Stimulated activated CD4-positive, alpha-beta T cell treated with anti-CD3 and anti-CD28 coated beads, Interleukin-1b, Interleukin-23, amount 100 ng/mL, for 24 hours (primary cell): ENCODE results near the gene KATNB1.
"Not testable (repeated sequence)": the region's sequence is repeated elsewhere in the genome, so short reads cannot be mapped to it uniquely, and the experiment has no call there.

Experiments
- DNase-seq, 4 experiments: peaks; one replicate each; pipeline ENCODE4 v3.0.0-alpha.2; 2020; ENCODE audit warnings: low read depth in 4 of 4, low spot score in 1 of 4

KATNB1 gene

DNA sequence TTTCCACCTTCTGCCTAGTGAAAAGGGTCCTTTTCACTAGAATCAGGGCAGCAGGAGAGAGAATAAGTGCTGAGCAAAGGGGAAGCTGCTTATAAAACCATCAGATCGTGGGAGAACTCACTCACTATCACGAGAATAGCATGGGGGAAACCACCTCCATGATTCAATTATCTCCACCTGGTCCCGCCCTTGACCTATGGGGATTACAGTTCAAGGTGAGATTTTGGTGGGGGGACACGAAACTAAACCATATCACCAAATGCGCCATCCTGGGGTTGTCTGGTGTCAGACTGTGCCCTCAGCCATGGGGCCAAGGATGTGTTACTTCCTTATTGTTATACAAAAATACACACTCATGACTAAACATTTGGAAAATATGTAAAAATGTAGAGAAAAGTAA is 10.4 kb upstream of the KATNB1 start:
- no peak for DNase-seq

DNA sequence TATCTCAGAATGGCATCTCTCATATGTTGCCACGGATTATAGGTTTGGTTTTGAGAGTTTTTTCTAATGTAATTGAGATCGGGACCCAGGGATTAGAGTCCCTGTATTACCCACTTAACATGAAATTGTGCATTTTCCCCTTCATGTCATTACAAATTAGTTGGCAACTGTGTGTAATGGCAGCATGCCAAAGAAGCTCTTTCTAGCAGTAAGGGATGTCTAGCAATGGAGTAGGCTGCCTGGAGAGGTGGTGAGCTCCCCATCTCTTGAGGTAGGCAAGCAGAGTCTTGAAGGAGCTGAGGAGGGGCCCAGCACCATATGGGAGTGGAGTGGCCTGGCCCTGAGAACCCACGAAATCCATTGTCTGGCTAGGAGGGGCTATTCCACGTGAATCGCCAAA is 10.0 kb upstream of the KATNB1 start:
- DNase-seq = no peak

DNA sequence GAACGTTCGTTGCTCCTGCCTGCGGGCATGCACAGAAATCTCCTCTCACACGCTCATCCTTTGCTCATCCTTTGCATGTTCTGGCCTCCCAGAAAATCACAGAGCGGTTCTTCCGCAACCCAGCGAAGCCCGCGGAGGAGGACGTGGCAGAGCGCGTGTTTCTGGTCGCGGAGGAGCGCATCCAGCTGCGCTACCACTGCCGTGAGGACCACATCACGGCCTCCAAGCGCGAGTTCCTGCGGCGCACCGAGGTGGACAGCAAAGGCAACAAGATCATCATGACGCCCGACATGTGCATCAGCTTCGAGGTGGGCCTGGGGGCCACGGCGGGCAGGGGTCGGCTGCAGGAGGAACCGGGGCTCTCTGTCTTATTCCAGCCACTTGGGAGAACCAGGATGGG is 9.6 kb upstream of the KATNB1 start:
- no peak for DNase-seq

DNA sequence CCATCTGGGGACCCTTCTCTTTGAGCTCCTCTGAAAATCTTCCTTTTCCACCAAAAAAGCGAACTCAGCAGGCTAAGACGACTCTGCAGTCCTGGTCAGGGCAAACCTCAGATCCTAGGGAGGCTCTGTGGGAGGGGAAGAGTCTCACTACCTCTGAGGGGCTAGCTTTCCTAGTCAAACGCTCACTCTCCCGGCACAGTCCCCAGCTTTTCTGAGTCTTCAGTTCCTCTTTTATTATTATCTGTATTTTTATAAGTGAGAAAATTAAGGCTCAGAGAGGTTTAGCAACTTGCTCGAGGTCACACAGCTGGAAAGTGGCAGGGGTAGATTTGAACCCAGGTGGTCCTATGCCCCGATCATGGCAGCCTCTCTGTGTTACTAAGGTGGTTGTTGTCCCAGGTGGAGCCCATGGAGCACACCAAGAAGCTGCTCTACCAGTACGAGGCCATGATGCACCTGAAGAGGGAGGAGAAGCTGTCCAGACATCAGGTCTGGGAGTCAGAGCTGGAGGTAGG is 9.1 kb upstream of the KATNB1 start:
- no peak for DNase-seq

DNA sequence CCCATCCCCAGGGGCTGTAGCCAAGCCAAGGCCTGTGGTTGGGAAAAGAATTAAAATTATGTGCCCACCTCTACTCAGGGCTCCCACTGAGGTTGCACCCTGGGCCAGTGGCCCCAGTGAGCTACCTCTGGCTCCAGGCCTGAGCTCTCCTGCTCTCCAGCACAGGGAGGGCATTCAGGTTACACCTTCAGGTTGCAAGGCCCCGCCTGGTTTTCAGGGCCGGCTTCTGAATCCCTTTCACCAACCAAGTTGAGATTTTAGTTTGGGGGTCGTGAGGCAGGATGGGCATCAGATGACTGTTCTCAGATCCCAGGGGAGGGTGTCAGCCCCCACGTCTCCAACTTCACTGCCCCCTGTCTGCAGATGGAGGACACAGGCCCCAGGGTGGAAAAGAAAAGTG is 8.0 kb upstream of the KATNB1 start:
- no peak for DNase-seq

DNA sequence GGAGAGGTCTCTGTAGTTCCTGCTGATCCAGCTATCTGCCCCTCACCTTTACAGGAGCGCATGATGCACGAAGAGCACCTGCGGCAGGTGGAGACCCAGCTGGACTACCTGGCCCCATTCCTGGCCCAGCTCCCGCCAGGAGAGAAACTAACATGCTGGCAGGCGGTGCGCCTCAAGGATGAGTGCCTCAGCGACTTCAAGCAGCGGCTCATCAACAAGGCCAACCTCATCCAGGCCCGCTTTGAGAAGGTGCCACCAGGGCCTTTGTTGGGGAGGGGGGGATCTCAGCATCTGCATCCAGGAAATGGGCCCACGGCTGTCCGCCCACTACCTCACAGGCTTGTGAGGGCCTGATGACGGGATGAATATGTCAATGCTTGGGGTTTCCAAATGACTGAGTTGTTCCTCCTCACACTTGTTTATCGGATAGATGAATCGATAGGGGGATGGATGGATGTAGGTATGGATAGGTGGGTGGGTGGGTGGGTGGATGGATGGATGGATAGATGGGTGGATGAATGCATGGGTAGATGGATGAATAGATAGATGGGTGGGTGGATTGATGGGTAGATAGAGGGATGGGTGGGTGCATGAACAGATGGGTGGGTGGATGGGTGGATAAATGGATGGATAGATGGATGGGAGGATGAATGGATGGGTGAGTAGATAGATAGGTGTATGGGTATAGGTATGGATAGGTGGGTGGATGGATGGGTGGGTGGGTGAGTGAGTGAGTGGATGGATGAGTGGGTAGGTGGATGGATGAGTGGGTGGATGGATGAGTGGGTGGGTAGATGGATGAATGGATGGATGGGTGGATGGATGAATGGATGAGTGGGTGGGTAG is 7.0 kb upstream of the KATNB1 start:
- no peak for DNase-seq

DNA sequence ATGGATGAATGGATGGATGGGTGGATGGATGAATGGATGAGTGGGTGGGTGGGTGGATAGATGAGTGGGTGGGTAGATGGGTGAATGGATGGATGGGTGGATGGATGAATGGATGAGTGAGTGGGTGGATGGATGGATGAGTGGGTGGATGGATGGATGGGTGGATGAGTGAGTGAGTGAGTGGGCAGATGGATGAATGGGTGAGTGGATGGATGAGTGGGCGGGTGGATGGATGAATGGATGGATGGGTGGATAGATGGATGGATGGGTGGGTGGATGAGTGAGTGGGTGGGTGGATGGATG is 6.4 kb upstream of the KATNB1 start:
- DNase-seq = no peak

DNA sequence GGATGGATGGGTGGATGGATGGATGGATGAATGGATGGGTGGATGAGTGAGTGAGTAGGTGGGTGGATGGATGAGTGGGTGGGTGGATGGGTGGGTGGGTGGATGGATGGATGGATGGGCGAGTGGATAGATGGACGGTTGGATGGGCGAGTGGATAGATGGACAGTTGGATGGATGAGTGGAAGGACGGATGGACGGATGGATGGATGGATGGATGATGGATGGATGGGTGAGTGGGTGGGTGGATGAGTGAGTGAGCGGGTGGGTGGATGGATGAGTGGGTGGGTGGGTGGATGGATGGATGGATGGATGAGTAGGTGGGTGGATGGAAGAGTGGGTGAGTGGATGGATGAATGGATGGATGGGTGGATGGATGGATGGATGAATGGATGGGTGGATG is 5.7 kb upstream of the KATNB1 start:
- DNase-seq = not testable (repeated sequence)

DNA sequence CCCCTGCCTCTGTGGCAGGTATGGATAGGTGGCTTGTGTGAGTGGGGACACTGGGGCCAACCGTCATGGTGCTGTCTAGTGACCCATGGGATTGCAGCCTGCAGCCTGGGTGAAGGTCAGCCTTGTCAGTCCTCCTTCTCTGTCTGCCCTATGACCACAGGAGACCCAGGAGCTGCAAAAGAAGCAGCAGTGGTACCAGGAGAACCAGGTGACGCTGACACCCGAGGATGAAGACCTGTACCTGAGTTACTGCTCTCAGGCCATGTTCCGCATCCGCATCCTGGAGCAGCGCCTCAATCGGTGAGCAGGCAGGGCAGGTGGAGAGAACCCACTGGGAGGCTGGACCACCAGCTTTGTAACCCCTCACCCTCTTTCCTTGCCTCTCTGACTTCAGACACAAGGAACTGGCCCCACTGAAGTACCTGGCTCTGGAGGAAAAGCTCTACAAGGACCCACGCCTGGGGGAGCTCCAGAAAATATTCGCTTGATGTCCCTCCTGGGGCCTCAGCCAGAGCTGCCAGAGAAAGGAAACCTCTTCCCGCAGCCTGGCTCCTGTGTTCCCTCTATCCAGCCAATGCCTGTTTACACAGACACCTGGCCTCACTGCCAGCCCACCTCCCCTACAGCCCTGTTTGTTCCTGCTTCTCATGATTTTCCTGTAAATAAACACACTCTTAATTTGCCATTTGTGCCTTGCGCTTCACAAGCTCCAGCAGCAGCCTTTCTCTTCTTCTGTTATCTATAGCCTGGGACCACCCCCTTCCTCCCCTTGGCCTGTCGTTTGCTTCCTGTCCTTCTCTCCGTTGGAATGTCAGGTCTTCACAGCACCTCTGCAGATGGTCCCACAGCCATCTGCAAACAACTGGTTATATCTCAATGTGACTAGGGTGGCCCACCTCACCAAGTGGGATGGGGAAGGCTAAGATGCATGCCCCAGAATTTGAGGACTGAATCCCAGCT is 4.5 kb upstream of the KATNB1 start:
- no peak for DNase-seq

DNA sequence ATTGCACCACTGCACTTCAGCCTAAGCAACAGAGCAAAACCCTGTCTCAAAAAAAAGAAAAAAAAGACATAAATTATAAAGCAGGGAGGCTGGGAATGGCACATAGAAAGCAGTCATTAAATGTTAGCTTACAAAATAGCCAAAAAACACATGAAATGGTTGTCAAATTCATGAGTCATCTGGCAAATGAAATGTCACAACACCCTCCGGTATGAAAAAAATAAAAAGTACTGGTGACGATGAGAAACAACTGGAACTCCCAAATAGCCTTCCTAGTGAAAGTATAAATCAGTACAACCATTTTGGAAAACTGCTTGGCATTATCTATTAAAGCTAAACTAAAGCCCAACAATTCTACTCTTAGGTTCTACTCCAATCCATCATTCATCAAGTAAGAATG is 3.5 kb upstream of the KATNB1 start:
- no peak for DNase-seq

DNA sequence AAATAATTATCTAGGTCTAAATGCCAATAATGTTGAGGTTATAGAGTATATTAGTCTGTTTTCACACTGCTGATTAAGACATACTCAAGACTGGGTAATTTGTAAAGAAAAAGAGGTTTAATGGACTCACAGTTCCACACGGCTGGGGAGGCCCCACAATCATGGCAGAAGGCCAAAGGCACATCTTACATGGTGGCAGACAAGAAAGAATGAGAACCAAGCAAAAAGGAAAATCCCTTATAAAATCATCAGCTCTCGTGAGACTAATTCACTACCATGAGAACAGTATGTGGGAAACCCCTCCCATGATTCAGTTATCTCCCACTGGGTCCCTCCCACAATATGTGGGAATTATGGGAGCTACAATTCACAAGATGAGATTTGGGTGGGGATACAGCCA is 2.9 kb upstream of the KATNB1 start:
- no peak for DNase-seq

DNA sequence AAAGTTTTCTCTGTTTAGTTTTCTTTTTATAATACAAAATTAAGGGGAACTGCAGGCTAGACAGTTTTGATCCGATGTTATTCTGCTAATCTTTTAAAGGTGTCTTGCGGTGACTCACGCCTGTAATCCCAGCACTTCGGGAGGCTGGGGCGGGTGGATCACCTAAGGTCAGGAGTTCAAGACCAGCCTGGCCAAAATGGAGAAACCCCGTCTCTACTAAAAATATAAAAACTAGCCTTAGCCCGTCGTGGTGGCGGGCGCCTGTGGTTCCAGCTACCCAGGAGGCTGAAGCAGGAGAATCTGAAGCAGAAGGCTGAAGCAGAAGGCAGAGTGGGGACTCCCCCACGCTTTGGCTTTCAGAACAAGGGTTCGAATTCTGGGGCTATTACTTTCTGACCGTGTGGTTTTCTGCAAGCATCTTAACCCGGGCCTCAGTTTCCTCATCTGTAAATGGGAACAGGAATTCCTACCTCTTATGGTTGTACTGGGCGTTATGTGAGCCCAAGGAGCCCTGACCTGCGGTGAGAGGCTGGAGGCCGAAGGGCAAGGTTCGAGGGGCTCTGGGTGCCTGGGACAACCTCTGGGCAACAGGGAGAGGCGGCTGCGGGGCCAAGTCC is 1.2 kb upstream of the KATNB1 start:
- DNase-seq = no peak

DNA sequence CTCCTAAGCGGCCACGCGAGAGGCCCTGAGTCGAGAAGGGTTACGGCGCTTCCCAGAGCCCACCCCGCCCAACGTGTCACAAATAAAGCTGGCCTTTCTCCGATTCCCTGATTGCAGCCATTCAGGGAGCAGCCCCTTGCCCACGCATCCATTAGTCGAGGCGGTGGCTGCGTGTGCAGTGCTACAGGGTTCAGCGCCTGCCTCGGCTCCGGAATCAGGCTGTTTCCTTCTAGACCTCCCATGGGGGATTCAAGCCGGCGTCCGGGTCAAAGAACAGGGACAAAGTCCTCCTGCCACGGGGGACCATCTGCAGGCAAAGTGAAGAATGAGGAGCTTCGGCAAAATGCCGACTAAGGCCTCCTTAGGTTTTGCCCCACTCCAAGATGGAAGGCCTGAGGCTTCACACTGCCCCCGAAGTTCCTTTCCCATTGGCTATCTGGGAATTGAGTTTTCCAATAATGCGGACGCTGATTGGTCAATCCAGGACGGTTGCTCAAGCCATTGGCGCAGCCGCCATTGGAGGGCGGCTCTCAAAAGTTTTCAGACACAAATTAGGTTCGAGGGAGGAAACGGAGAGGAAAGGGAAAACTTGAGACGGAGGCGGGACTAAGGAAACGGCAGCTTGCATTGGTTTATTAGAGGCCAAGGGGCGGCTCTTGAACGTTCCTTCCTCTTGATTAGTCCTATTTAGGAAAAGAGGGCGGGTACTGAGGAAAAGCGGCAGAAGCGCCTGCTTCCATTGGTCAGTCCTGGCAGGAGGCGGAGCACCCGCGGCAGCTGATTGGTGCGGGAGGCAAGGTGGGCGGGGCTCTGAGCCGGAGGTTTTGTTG is 430 bp upstream of the KATNB1 start:
- peak; percentile 88 to 97 (median 94) for DNase-seq

DNA sequence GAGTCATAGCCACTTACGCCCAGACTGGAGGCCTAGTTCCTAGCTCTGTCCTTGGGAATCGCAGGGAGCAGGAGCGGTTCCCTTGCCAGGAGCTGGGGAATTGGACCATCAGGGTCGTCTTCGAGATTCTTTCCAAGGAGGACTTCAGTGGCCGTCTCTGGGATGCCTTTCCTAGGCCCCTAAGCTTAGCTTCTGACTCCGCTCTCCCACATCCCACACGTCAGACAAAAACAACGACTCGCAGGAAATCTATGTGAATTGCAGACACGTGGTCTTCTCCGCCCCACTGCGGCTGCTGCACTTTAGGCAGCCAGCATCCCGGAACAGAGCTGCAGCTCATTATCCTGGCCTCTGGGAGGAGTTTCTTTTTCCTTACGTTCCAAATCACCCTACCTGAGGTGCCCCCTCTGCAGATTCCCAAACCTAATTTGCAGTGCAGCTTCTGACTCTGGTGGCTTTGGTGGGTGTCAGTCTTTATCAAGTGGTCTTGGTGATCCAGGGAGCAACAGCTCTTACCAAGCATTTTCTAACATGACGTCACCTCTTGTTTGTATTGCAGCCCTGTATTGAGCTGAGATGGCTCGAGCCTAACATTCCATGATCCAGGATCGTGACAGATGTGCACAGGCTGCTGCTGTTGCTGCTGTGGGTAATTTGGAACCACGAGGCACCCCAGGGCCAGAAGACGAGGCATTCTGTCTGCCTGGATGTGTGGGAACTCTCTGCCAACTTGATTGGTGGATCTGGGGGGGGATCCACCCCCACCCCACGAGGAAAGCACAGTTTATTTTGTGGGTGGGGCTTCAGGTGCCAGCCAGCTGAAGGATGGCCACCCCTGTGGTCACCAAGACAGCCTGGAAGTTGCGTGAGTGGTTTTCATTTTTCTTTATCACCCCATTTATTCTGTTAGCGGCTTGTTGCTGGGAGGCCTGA is 1.1 kb downstream of the KATNB1 start:
- DNase-seq = peak in 1 of 4 experiments; percentile 34

DNA sequence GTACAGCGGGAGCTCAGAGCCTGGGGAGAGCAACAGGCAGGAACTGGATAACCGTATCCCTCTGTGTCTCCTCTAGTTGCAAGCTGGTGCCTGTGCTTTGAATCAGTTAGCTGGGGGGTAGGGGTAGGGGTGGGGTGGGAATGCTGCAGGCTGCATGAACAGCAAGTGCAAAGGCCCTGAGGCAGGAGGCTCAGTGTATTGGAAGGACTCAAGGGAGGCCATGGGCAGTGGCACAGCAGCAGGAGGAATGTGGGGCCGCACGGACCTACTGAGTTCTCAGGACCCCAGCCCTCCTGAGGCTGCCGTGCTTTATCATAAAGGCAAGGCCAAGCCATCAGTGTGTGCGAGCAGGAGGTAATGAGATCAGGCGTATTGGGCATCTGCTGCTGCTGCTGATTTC is 3.3 kb downstream of the KATNB1 start:
- DNase-seq = no peak

DNA sequence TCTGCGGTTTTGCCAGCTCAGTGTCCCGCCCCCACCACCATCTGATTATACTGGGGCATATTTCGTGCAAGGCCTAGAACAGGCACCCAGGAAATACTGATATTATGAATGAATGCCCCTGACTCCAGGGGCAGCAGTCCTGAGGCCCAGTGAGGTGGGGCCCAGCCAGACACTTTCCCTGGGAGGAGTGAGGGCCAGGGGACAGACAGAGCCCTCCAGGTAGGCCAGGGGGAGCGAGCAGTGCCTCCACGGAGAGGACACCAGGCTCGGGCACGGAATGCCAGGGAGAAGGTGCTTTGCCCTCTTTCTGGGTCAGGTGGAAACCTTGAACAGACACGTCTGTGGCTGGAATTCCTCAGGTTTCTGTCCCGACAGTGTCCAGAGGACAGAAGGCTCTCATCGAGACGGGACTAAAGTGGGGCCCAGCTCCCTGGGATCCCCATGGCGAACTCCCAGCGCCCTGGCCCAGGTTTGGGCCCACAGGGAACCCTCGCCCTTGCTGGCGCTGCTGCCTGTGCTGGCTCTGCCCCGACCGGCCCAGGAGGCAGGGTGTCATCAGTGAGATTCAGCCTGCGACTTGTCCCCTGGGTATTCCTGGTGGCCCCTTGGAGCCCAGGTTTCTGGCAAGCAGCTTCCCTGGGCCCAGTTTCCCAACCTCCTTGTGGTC is 4.3 kb downstream of the KATNB1 start:
- no peak for DNase-seq

DNA sequence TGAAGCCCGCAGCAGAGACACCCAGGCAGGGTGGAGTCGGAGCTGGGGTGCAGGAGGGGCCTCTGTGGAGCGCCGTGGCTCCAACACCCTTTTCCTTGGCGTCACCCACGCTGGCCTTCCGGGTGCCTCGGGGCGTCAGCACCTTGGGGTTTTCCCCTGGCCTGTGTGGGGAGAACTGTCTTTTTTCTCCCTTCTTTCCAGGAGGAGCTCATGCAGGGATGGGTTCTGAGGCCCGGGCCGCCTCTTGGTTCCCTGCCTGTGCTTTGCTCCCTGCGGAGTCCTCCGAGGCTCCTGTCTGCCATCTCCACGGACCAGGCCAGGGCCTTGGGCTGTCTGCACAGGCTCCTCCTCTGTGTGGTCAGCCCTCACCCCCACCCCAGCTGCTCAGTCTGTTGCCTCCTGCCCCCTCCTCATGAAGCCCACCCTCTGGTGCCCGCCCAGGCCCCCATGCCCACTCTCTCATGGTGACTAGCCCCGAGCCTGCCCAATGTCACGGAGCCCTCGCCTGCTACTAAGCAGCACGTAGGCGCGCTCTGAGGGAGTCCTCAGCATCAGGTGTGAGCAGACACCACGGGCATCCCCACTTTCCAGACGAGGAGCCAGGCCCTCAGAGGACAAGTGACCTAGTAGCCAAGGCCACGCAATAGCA is 5.0 kb downstream of the KATNB1 start:
- DNase-seq = no peak

DNA sequence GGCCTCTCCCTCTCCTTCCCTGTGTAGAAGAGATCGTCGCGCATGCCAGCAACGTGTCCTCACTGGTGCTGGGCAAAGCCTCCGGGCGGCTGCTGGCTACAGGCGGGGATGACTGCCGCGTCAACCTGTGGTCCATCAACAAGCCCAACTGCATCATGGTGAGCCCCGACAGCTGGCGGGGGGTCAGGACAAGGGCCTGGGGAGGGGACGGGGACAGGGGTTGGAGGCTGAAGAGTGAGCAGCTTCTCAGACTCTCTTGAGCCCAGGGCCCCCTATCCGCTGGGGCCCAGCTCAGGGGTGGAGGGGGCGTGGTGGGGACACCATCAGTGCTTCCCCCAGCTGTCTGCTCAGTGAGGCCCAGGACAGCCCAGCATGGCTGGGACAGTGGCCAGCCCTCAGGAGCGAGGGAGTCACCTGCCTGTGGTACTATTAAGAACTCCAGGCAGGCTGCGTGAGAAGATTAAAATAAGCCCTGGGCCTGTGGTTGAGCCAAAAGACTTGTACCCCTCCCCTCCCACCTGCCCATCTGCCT is 6.2 kb downstream of the KATNB1 start:
- no peak for DNase-seq
